Nephron (organoid): ENCODE results near the gene THAP4.

Experiments used
- H3K27ac Mint-ChIP-seq, 3 experiments: 2 replicates each; pipeline ENCODE4 v1.8.0; 2020; ENCODE audit warnings: mixed read lengths in 3 of 3, mild to moderate bottlenecking in 2 of 3, moderate library complexity in 1 of 3
- H3K27me3 Mint-ChIP-seq: 2 replicates; pipeline ENCODE4 v1.8.0; 2021; ENCODE audit warnings: low read depth, mild to moderate bottlenecking, moderate library complexity, mixed read lengths
- H3K36me3 Mint-ChIP-seq: 2 replicates; pipeline ENCODE4 v1.8.0; 2020; ENCODE audit warnings: low read depth, mixed read lengths
- H3K4me1 Mint-ChIP-seq: 2 replicates; pipeline ENCODE4 v1.8.0; 2020; ENCODE audit warnings: mixed read lengths
- H3K4me3 Mint-ChIP-seq, 3 experiments: 2 replicates each; pipeline ENCODE4 v1.8.0; 2020; ENCODE audit warnings: mild to moderate bottlenecking in 3 of 3, mixed read lengths in 3 of 3, moderate library complexity in 2 of 3
- H3K9me3 Mint-ChIP-seq: 2 replicates; pipeline ENCODE4 v1.8.0; 2020; ENCODE audit warnings: mixed read lengths
- TF ChIP-seq, protein P1 (sequence below), 3 experiments: fragments of 200-600 bp; sonication (generic); IDR thresholded peaks; one replicate each; pipeline ENCODE4 v1.5.0; 2021; ENCODE audit warnings: antibody characterized with exemption in 3 of 3; ENCODE audit not compliant: unreplicated experiment in 3 of 3

THAP4 gene

DNA sequence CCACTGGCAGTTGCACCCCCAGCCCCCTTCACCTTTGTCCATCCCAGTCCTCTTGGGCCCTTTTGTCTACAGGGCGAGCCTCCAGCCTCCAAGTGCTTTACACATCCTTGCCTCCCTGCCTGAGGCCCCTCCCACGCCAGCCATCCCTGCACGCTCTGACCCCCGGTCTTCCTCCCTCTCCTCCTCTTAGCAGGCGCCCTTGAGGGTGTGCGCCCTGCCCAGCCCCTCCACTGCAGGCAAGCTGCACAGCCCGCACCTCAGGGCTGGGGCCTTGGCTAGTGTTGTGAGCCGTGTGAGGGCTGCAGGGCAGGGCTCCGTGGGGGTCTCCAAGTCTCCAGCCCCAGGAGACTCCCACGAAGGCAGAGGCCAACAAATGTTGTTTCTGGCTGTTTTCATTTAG is 71.5 kb downstream of the THAP4 start:
- H3K27ac Mint-ChIP-seq = peak overlapping the region; percentile 40 to 58 (median 41)
- TF ChIP-seq, protein P1, sequence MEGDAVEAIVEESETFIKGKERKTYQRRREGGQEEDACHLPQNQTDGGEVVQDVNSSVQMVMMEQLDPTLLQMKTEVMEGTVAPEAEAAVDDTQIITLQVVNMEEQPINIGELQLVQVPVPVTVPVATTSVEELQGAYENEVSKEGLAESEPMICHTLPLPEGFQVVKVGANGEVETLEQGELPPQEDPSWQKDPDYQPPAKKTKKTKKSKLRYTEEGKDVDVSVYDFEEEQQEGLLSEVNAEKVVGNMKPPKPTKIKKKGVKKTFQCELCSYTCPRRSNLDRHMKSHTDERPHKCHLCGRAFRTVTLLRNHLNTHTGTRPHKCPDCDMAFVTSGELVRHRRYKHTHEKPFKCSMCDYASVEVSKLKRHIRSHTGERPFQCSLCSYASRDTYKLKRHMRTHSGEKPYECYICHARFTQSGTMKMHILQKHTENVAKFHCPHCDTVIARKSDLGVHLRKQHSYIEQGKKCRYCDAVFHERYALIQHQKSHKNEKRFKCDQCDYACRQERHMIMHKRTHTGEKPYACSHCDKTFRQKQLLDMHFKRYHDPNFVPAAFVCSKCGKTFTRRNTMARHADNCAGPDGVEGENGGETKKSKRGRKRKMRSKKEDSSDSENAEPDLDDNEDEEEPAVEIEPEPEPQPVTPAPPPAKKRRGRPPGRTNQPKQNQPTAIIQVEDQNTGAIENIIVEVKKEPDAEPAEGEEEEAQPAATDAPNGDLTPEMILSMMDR (IDR thresholded peaks at IDR 0.05; ENCODE audit: unreplicated experiment in 3 of 3) = no peak
- H3K4me3 Mint-ChIP-seq = no peak overlapping the region
- no peaks in the 10 kb centered on the region for H3K9me3 Mint-ChIP-seq
- peaks cover 4% of the 10 kb centered on the region for H3K36me3 Mint-ChIP-seq
- peaks cover 15% of the 10 kb centered on the region for H3K4me1 Mint-ChIP-seq
- peaks cover 14% of the 10 kb centered on the region for H3K27me3 Mint-ChIP-seq

DNA sequence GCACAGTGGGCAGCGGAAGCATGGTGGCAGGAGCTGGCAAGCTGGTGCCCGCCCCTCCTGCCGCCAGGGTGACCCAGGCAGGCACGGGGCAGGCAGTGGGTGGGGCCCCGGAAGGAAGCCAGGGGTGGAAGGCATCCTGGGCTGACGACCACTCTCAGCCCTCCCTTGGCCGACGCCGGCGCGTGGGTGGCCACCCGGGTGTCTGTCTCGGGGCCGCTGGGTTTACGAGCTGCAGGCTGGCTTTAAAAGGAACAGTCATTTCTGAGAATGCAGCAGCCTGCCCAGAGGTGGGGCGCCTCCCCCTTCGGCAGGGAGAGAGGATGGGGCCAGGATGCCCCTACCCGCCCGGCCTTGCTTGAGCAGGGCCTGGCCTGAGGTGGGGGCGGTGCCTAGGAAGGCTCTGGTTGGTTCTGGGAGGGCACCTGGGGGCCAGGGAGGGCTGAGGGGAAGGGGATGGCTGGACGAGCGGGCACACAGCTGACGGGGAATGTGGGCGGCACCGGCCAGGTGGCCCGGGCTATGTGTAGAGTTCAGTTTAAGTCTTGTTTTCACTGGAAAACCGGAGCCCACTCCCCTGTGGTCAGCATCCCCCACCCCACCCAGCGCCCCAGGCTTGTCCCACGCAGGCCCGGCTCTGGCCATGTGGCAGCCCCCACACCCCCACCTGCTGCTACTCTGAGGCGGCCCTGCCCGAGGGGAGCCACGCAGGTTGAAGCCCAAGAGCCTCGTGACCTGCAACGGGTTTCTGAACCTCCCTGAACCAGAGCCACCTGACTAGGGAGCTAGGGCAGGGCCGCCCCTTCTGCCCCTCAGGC is 72.2 kb downstream of the THAP4 start:
- Mint-ChIP-seq H3K36me3 (peaks cover 4% of the 10 kb centered on the region), H3K9me3 (no peaks in the 10 kb centered on the region), H3K4me1 (peaks cover 18% of the 10 kb centered on the region), H3K4me3 (no peak overlapping the region), H3K27ac (peak overlapping the region; percentile 40 to 58 (median 41)), H3K27me3 (peaks cover 11% of the 10 kb centered on the region)
- TF ChIP-seq, protein P1 (IDR thresholded peaks at IDR 0.05; ENCODE audit: unreplicated experiment in 3 of 3) = no peak

DNA sequence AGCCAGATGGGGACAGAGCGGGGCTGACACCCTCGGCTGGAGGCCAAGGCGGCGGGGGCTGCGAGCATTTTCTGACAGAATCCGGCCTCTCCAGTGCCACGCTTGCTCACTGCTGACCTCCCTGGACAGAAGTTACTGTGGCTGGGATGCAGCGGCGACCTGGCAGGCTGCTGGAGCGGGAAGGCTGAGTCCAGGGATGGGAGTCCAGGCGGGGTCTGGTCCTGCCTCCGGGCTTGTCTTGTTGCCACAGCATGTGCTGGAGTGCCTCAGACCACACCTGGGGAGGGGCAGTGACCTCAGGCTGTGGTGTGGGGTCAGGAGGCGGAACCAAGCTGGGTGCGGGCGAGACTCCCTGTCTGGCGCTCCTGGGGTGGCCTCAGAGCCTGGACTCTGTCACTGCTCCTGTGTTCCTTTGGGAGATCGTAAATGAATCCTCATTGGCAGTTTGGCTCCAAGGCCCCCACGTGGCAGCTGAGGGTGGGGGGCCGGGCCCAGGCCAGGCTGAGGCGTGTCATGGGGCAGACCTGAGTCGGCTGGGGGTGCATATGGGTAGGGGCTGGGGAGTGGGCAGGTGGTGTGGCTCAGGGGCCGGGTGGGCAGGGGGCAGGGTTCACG is 72.9 kb downstream of the THAP4 start:
- H3K4me1 Mint-ChIP-seq = peaks cover 15% of the 10 kb centered on the region
- TF ChIP-seq, protein P1 (IDR thresholded peaks at IDR 0.05; ENCODE audit: unreplicated experiment in 3 of 3) = no peak

DNA sequence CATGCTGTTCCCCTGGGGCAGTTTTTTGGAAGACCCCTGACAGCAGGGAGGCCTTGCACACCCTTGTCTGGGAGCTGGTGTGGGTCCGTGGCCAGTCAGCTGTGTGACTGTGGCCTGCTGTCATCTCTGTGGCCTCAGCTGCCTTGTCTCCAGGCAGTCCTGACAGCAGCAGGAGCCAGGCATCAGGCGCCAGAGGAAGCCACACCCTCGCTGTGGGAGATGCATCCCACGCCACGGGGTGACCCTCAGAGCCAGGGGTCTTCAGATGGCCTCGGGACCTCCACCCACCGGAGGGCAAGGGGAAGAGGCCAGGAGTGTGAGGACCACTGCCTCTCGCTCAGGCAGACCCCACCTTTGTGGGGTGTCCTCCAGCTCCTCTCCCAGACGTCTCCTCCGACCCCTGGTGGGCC is 73.4 kb downstream of the THAP4 start:
- no peaks in the 10 kb centered on the region for H3K9me3 Mint-ChIP-seq
- no peak overlapping the region for H3K4me3 Mint-ChIP-seq
- H3K36me3 Mint-ChIP-seq = no peaks in the 10 kb centered on the region
- TF ChIP-seq, protein P1 (IDR thresholded peaks at IDR 0.05; ENCODE audit: unreplicated experiment in 3 of 3) = no peak
- no peaks in the 10 kb centered on the region for H3K27me3 Mint-ChIP-seq
- peaks cover 11% of the 10 kb centered on the region for H3K4me1 Mint-ChIP-seq
- no peak overlapping the region for H3K27ac Mint-ChIP-seq

More for the DNA sequence above, 72.9 kb downstream of the THAP4 start:
- Mint-ChIP-seq H3K9me3 (no peaks in the 10 kb centered on the region), H3K27me3 (peaks cover 4% of the 10 kb centered on the region), H3K36me3 (no peaks in the 10 kb centered on the region), H3K4me3 (no peak overlapping the region), H3K27ac (no peak overlapping the region)

DNA sequence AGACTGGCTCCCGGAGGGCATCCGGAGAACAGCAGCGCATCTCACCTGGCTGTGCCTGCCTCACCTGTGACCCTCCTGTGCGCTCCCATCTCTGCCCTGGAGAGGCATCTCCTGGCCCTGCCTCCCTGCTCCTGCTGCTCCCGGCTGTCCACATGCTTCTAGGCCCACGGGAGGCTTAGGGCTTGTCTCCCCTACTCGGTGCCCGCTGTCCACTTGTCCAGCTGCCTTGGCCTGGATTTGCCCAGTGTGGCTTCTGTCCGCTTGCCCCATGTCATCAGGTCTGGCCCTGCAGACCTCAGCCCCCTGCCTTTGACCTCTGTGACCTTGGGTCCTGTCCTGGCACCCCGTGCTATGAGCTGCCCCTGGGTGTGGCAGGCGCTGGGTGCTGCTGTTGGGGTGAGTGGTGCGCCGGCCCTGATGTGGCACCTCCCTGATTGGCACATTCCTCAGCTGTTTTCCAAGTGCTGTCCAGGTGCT is 73.9 kb downstream of the THAP4 start:
- Mint-ChIP-seq H3K4me3 (no peak overlapping the region), H3K4me1 (peaks cover 14% of the 10 kb centered on the region), H3K9me3 (peaks cover 2% of the 10 kb centered on the region), H3K27me3 (peaks cover 4% of the 10 kb centered on the region), H3K27ac (no peak overlapping the region), H3K36me3 (no peaks in the 10 kb centered on the region)
- TF ChIP-seq, protein P1 (IDR thresholded peaks at IDR 0.05; ENCODE audit: unreplicated experiment in 3 of 3) = no peak
